Measurements from ENCODE around the gene RNF208.

RNF208 gene

GRCh38 chr9:137221506-137222111 lies 431 bp downstream of the RNF208 start:
- TF ChIP-seq CEBPB (IDR thresholded peaks at IDR 0.05) (no peak), NFIC (IDR thresholded peaks at IDR 0.05) (no peak), TEAD4 (IDR thresholded peaks at IDR 0.05) (no peak), FOXM1 (IDR thresholded peaks at IDR 0.05; ENCODE audit: borderline replicate concordance, low read depth) (no peak), MAX (IDR thresholded peaks at IDR 0.05) (no peak), RAD21 (IDR thresholded peaks at IDR 0.05; ENCODE audit: low read depth) (no peak), TCF12 (IDR thresholded peaks at IDR 0.05; ENCODE audit: low read depth) (no peak), ZBTB7A (IDR thresholded peaks at IDR 0.05; ENCODE audit: low read depth) (no peak), REST (IDR thresholded peaks at IDR 0.05; ENCODE audit: low read depth) (no peak), USF1 (IDR thresholded peaks at IDR 0.05) (no peak), EGR1 (IDR thresholded peaks at IDR 0.05) (no peak), YY1 (IDR thresholded peaks at IDR 0.05; ENCODE audit: low read depth) (no peak), EP300 (IDR thresholded peaks at IDR 0.05; ENCODE audit: borderline replicate concordance) (no peak), CREB1 (IDR thresholded peaks at IDR 0.05; ENCODE audit: low read depth) (no peak), TAF1 (IDR thresholded peaks at IDR 0.05; ENCODE audit: low read depth) (no peak)

- no peak for TF ChIP-seq FOXM1 (IDR thresholded peaks at IDR 0.05; ENCODE audit: borderline replicate concordance, low read depth)
- no peak for TF ChIP-seq NFIC (IDR thresholded peaks at IDR 0.05)
- TF ChIP-seq CREB1 (IDR thresholded peaks at IDR 0.05; ENCODE audit: low read depth), result no peak
- no peak for TF ChIP-seq CEBPB (IDR thresholded peaks at IDR 0.05)
- TF ChIP-seq EP300 (IDR thresholded peaks at IDR 0.05; ENCODE audit: borderline replicate concordance), result no peak
- no peak for TF ChIP-seq EGR1 (IDR thresholded peaks at IDR 0.05)
- no peak for TF ChIP-seq TEAD4 (IDR thresholded peaks at IDR 0.05)
- no peak for TF ChIP-seq RAD21 (IDR thresholded peaks at IDR 0.05; ENCODE audit: low read depth)
- TF ChIP-seq TCF12 (IDR thresholded peaks at IDR 0.05; ENCODE audit: low read depth), result no peak
Observed at GRCh38 chr9:137221095-137221505, 940 bp downstream of the RNF208 start.

GRCh38 chr9:137220317-137221094 lies 1.5 kb downstream of the RNF208 start:
- TF ChIP-seq REST (IDR thresholded peaks at IDR 0.05; ENCODE audit: low read depth), result no peak
- no peak for TF ChIP-seq RAD21 (IDR thresholded peaks at IDR 0.05; ENCODE audit: low read depth)
- TF ChIP-seq NFIC (IDR thresholded peaks at IDR 0.05), result no peak
- no peak for TF ChIP-seq TCF12 (IDR thresholded peaks at IDR 0.05; ENCODE audit: low read depth)
- no peak for TF ChIP-seq MAX (IDR thresholded peaks at IDR 0.05)
- TF ChIP-seq TAF1 (IDR thresholded peaks at IDR 0.05; ENCODE audit: low read depth), result no peak
- TF ChIP-seq USF1 (IDR thresholded peaks at IDR 0.05), result no peak
- no peak for TF ChIP-seq FOXM1 (IDR thresholded peaks at IDR 0.05; ENCODE audit: borderline replicate concordance, low read depth)
- no peak for TF ChIP-seq ZBTB7A (IDR thresholded peaks at IDR 0.05; ENCODE audit: low read depth)
- no peak for TF ChIP-seq YY1 (IDR thresholded peaks at IDR 0.05; ENCODE audit: low read depth)
- TF ChIP-seq CEBPB (IDR thresholded peaks at IDR 0.05), result no peak
- no peak for TF ChIP-seq TEAD4 (IDR thresholded peaks at IDR 0.05)
- TF ChIP-seq CREB1 (IDR thresholded peaks at IDR 0.05; ENCODE audit: low read depth), result no peak
- TF ChIP-seq EP300 (IDR thresholded peaks at IDR 0.05; ENCODE audit: borderline replicate concordance), result no peak
- no peak for TF ChIP-seq EGR1 (IDR thresholded peaks at IDR 0.05)

- TF ChIP-seq CEBPB (IDR thresholded peaks at IDR 0.05) (no peak), RAD21 (IDR thresholded peaks at IDR 0.05; ENCODE audit: low read depth) (no peak), YY1 (IDR thresholded peaks at IDR 0.05; ENCODE audit: low read depth) (no peak), TAF1 (IDR thresholded peaks at IDR 0.05; ENCODE audit: low read depth) (no peak), USF1 (IDR thresholded peaks at IDR 0.05) (no peak), ZBTB7A (IDR thresholded peaks at IDR 0.05; ENCODE audit: low read depth) (no peak), FOXM1 (IDR thresholded peaks at IDR 0.05; ENCODE audit: borderline replicate concordance, low read depth) (no peak), CREB1 (IDR thresholded peaks at IDR 0.05; ENCODE audit: low read depth) (no peak), TEAD4 (IDR thresholded peaks at IDR 0.05) (no peak), REST (IDR thresholded peaks at IDR 0.05; ENCODE audit: low read depth) (no peak), EP300 (IDR thresholded peaks at IDR 0.05; ENCODE audit: borderline replicate concordance) (no peak), TCF12 (IDR thresholded peaks at IDR 0.05; ENCODE audit: low read depth) (no peak), NFIC (IDR thresholded peaks at IDR 0.05) (no peak), EGR1 (IDR thresholded peaks at IDR 0.05) (no peak), MAX (IDR thresholded peaks at IDR 0.05) (no peak)
Observed at GRCh38 chr9:137219757-137220316, 2.2 kb downstream of the RNF208 start.
